Measurements from ENCODE around the gene INSIG1.

- no peak for TF ChIP-seq CTCF (IDR thresholded peaks at IDR 0.05; ENCODE audit: borderline replicate concordance, extremely low read depth, low read length, poor library complexity, severe bottlenecking)
- TF ChIP-seq EZH2 (IDR thresholded peaks at IDR 0.05; ENCODE audit: borderline replicate concordance, low read depth, low read length, severe bottlenecking): no peak
Measured at GRCh38 chr7:155309021-155309338, 11.3 kb downstream of the INSIG1 start.

Measured in DND-41 (cell line).